ENCODE data around the gene JDP2. TPM values are rescaled to one million over a fixed set of nuclear protein-coding genes. Genes with fewer than 3 reads are reported as not detected.

JDP2 gene
- total RNA-seq, 1 donor from 2014 or later: 79.5 TPM

- DNase-seq (ENCODE audit: low read depth) (no peak), FAIRE-seq (no peak)
- peaks cover 35% of the 10 kb centered on the region for H3K4me1 Mint-ChIP-seq (ENCODE audit: low read depth, unreplicated experiment)
- Histone ChIP-seq H3K4me1 (ENCODE audit: insufficient read depth, low read length) (no peaks in the 10 kb centered on the region), H3K27me3 (ENCODE audit: insufficient read depth, low read length) (no peaks in the 10 kb centered on the region), H3K27ac (ENCODE audit: low read depth, low read length) (no peak overlapping the region), H3K36me3 (ENCODE audit: insufficient read depth, low read length) (peaks cover 6% of the 10 kb centered on the region), H3K4me3 (ENCODE audit: insufficient read depth, low read depth, low read length) (no peak overlapping the region), H4K20me1 (ENCODE audit: insufficient read depth, low read length) (peaks cover 22% of the 10 kb centered on the region), H3K9me3 (ENCODE audit: insufficient read depth, low read depth, low read length) (no peaks in the 10 kb centered on the region), H2AFZ (ENCODE audit: low read depth, low read length) (no peak overlapping the region), H3K4me2 (ENCODE audit: low read length) (no peak overlapping the region), H3K9ac (ENCODE audit: low read length) (no peak overlapping the region), H3K79me2 (ENCODE audit: insufficient read depth, low read length) (no peaks in the 10 kb centered on the region)
- no peaks in the 10 kb centered on the region for H3K27me3 Mint-ChIP-seq (ENCODE audit: low read depth, unreplicated experiment)
- H3K36me3 Mint-ChIP-seq (ENCODE audit: low read depth, unreplicated experiment): peaks cover 55% of the 10 kb centered on the region
- H3K4me3 Mint-ChIP-seq (ENCODE audit: unreplicated experiment): peak overlapping the region; percentile 11
- no peak overlapping the region for H3K27ac Mint-ChIP-seq (ENCODE audit: unreplicated experiment)
- TF ChIP-seq EZH2 (IDR thresholded peaks at IDR 0.05; ENCODE audit: insufficient read depth, low read length): no peak
- no peak for TF ChIP-seq CTCF (IDR thresholded peaks at IDR 0.05; ENCODE audit: insufficient read depth, low read depth, low read length)
- no peaks in the 10 kb centered on the region for H3K9me3 Mint-ChIP-seq (ENCODE audit: unreplicated experiment)
These were observed 12.2 kb downstream of the JDP2 start for GRCh38 chr14:75439989-75440388.

DNA sequence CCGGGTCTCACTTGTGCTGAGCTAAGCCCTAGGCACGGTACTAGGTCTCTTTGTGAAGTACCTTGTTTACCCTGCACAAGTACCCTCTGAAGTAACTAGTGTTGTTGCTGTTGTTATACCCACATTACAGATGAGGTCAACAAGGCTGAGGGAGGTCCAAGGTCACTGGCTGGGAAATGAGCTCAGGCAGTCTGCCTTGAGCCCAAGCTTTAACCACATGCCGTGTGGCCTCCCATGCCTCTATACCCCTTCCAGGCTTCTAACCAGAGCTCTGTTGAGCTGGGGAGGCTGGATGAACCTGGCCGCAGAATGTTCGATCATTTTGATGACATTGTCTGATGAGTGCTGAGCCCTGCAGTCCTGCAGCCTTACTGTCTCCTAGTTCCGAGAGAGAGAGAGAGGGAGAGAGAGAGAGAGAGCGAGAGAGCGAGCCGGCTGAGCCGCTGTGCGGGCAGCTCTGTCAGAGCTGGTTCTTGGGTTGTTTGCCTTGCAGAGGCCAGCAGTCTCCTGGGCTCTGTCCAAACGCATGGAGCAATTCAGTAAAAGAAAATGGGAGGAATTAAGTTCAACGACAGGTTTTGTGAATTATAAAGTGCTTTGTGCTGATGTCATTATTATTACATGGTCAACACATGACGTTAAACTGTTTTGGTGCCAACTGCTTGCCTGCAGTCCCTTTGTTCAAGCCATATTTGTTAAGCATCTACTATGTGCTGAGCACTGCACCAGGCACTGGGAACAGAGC is 13.1 kb downstream of the JDP2 start:
- H3K27ac Mint-ChIP-seq (ENCODE audit: unreplicated experiment): peak overlapping the region; percentile 43
- peaks cover 6% of the 10 kb centered on the region for H3K36me3 ChIP-seq (ENCODE audit: insufficient read depth, low read length)
- H3K27me3 ChIP-seq (ENCODE audit: insufficient read depth, low read length): no peaks in the 10 kb centered on the region
- H3K9me3 Mint-ChIP-seq (ENCODE audit: unreplicated experiment): no peaks in the 10 kb centered on the region
- H3K27ac ChIP-seq (ENCODE audit: low read depth, low read length): no peak overlapping the region
- no peaks in the 10 kb centered on the region for H3K27me3 Mint-ChIP-seq (ENCODE audit: low read depth, unreplicated experiment)
- no peaks in the 10 kb centered on the region for H3K9me3 ChIP-seq (ENCODE audit: insufficient read depth, low read depth, low read length)
- peaks cover 27% of the 10 kb centered on the region for H3K4me1 Mint-ChIP-seq (ENCODE audit: low read depth, unreplicated experiment)
- no peak overlapping the region for H3K4me2 ChIP-seq (ENCODE audit: low read length)
- FAIRE-seq: no peak
- H3K36me3 Mint-ChIP-seq (ENCODE audit: low read depth, unreplicated experiment): peaks cover 50% of the 10 kb centered on the region
- DNase-seq (ENCODE audit: low read depth): peak; percentile 41
- TF ChIP-seq EZH2 (IDR thresholded peaks at IDR 0.05; ENCODE audit: insufficient read depth, low read length): no peak
- TF ChIP-seq CTCF (IDR thresholded peaks at IDR 0.05; ENCODE audit: insufficient read depth, low read depth, low read length): no peak
- no peak overlapping the region for H3K4me3 ChIP-seq (ENCODE audit: insufficient read depth, low read depth, low read length)
- H3K4me1 ChIP-seq (ENCODE audit: insufficient read depth, low read length): no peaks in the 10 kb centered on the region
- H3K79me2 ChIP-seq (ENCODE audit: insufficient read depth, low read length): no peaks in the 10 kb centered on the region
- peaks cover 14% of the 10 kb centered on the region for H4K20me1 ChIP-seq (ENCODE audit: insufficient read depth, low read length)
- no peak overlapping the region for H3K4me3 Mint-ChIP-seq (ENCODE audit: unreplicated experiment)
- H2AFZ ChIP-seq (ENCODE audit: low read depth, low read length): no peak overlapping the region
- H3K9ac ChIP-seq (ENCODE audit: low read length): no peak overlapping the region

- FAIRE-seq (no peak), DNase-seq (ENCODE audit: low read depth) (no peak)
- Mint-ChIP-seq H3K9me3 (ENCODE audit: unreplicated experiment) (no peaks in the 10 kb centered on the region), H3K4me3 (ENCODE audit: unreplicated experiment) (peak overlapping the region; percentile 13), H3K27ac (ENCODE audit: unreplicated experiment) (peak overlapping the region; percentile 78), H3K27me3 (ENCODE audit: low read depth, unreplicated experiment) (no peaks in the 10 kb centered on the region), H3K4me1 (ENCODE audit: low read depth, unreplicated experiment) (peaks cover 27% of the 10 kb centered on the region), H3K36me3 (ENCODE audit: low read depth, unreplicated experiment) (peaks cover 45% of the 10 kb centered on the region)
- H3K27ac ChIP-seq (ENCODE audit: low read depth, low read length): no peak overlapping the region
- H3K9me3 ChIP-seq (ENCODE audit: insufficient read depth, low read depth, low read length): no peaks in the 10 kb centered on the region
- H3K9ac ChIP-seq (ENCODE audit: low read length): no peak overlapping the region
- H3K4me2 ChIP-seq (ENCODE audit: low read length): no peak overlapping the region
- no peak overlapping the region for H2AFZ ChIP-seq (ENCODE audit: low read depth, low read length)
- H3K4me1 ChIP-seq (ENCODE audit: insufficient read depth, low read length): no peaks in the 10 kb centered on the region
- peaks cover 6% of the 10 kb centered on the region for H4K20me1 ChIP-seq (ENCODE audit: insufficient read depth, low read length)
- no peaks in the 10 kb centered on the region for H3K27me3 ChIP-seq (ENCODE audit: insufficient read depth, low read length)
- TF ChIP-seq CTCF (IDR thresholded peaks at IDR 0.05; ENCODE audit: insufficient read depth, low read depth, low read length): no peak
- TF ChIP-seq EZH2 (IDR thresholded peaks at IDR 0.05; ENCODE audit: insufficient read depth, low read length): no peak
- H3K79me2 ChIP-seq (ENCODE audit: insufficient read depth, low read length): no peaks in the 10 kb centered on the region
- H3K36me3 ChIP-seq (ENCODE audit: insufficient read depth, low read length): peaks cover 6% of the 10 kb centered on the region
- H3K4me3 ChIP-seq (ENCODE audit: insufficient read depth, low read depth, low read length): no peak overlapping the region
These were observed 13.9 kb downstream of the JDP2 start for GRCh38 chr14:75441728-75442127.
